GM12891 (cell line): ENCODE data around the gene LRCH1.

ENCODE experiments used
- DNase-seq: peaks from one replicate; pipeline ENCODE4 v3.0.0; 2011; ENCODE audit warnings: low spot score; ENCODE audit not compliant: insufficient read length
- FAIRE-seq: peaks from 2 replicates; lab custom pipeline; 2011; peaks lifted over from hg19 to GRCh38; lab: Jason Lieb, UNC
- PAX5 ChIP-seq: IDR thresholded peaks from 2 replicates; pipeline ENCODE4 v1.6.1; 2011; ENCODE audit warnings: low read length, moderate library complexity, mild to moderate bottlenecking; ENCODE audit not compliant: insufficient read depth, severe bottlenecking
- POLR2A ChIP-seq: IDR thresholded peaks from 2 replicates; pipeline ENCODE4 v1.6.1; 2011; ENCODE audit warnings: low read depth, low read length, control low read depth
- POLR2AphosphoS5 ChIP-seq: IDR thresholded peaks from 2 replicates; pipeline ENCODE4 v1.6.1; 2011; ENCODE audit warnings: low read depth, low read length, control low read depth
- POU2F2 ChIP-seq: IDR thresholded peaks from 2 replicates; pipeline ENCODE4 v1.6.1; 2011; ENCODE audit warnings: low read depth, mild to moderate bottlenecking, control low read depth, low read length, moderate library complexity
- SPI1 ChIP-seq: IDR thresholded peaks from 2 replicates; pipeline ENCODE4 v1.6.1; 2011; ENCODE audit warnings: low read depth, low read length, control low read depth
- TAF1 ChIP-seq: IDR thresholded peaks from 2 replicates; pipeline ENCODE4 v1.6.1; 2011; ENCODE audit warnings: low read depth, low read length, control low read depth

LRCH1 gene

GRCh38 chr13:46656786-46657185 is 103.8 kb downstream of the LRCH1 start:
- FAIRE-seq, result peak; percentile 81
- TF ChIP-seq SPI1, result peak; percentile 70
- no peak for TF ChIP-seq TAF1
- DNase-seq, result no peak

- DNase-seq (no peak), FAIRE-seq (no peak)
- no peak for TF ChIP-seq POLR2AphosphoS5
- TF ChIP-seq TAF1, result no peak
- no peak for TF ChIP-seq POLR2A
- no peak for TF ChIP-seq POU2F2
- TF ChIP-seq SPI1, result no peak
- TF ChIP-seq PAX5, result no peak
Measured at GRCh38 chr13:46659413-46660065, 106.6 kb downstream of the LRCH1 start.

- no peak for TF ChIP-seq SPI1
- FAIRE-seq (no peak), DNase-seq (no peak)
Measured at GRCh38 chr13:46660416-46660815, 107.4 kb downstream of the LRCH1 start.

- FAIRE-seq (no peak), DNase-seq (no peak)
- no peak for TF ChIP-seq POLR2A
- TF ChIP-seq SPI1, result no peak
- TF ChIP-seq POU2F2, result no peak
- no peak for TF ChIP-seq PAX5
- TF ChIP-seq TAF1, result no peak
- no peak for TF ChIP-seq POLR2AphosphoS5
Measured at GRCh38 chr13:46660857-46661256, 107.9 kb downstream of the LRCH1 start.

- FAIRE-seq (peak; percentile 57), DNase-seq (no peak)
- TF ChIP-seq POLR2AphosphoS5, result no peak
- TF ChIP-seq POLR2A, result no peak
- no peak for TF ChIP-seq POU2F2
- no peak for TF ChIP-seq PAX5
- no peak for TF ChIP-seq TAF1
- peak; percentile 26; the same call in 1 of the 2 replicates for TF ChIP-seq SPI1
Measured at GRCh38 chr13:46662690-46663089, 109.7 kb downstream of the LRCH1 start.

- DNase-seq (no peak), FAIRE-seq (peak; percentile 52)
- TF ChIP-seq TAF1 (no peak), POLR2A (no peak), PAX5 (no peak), POLR2AphosphoS5 (no peak), POU2F2 (no peak), SPI1 (no peak)
Measured at GRCh38 chr13:46663206-46664037, 110.5 kb downstream of the LRCH1 start.

GRCh38 chr13:46664195-46664594 is 111.2 kb downstream of the LRCH1 start:
- DNase-seq (no peak), FAIRE-seq (peak; percentile 13)
- TF ChIP-seq PAX5 (no peak), POU2F2 (no peak), SPI1 (no peak), POLR2A (no peak), TAF1 (no peak), POLR2AphosphoS5 (no peak)

GRCh38 chr13:46665248-46665632 is 112.3 kb downstream of the LRCH1 start:
- no peak for TF ChIP-seq POLR2A
- no peak for TF ChIP-seq TAF1
- TF ChIP-seq PAX5, result no peak
- TF ChIP-seq SPI1, result no peak
- no peak for FAIRE-seq
- DNase-seq, result no peak

GRCh38 chr13:46665633-46666482 is 112.9 kb downstream of the LRCH1 start:
- TF ChIP-seq POLR2AphosphoS5 (no peak), PAX5 (no peak), POU2F2 (no peak), POLR2A (no peak), TAF1 (no peak), SPI1 (no peak)
- FAIRE-seq (peak; percentile 75), DNase-seq (no peak)
